ENCODE data around the gene ZRANB1.
"Not testable (repeated sequence)": the region's sequence is repeated elsewhere in the genome, so short reads cannot be mapped to it uniquely, and the experiment has no call there.

Gene ZRANB1

GRCh38 chr10:124963866-124964720 is 22.2 kb downstream of the ZRANB1 start:
- DNase-seq (ENCODE audit: low spot score), result no peak

DNA sequence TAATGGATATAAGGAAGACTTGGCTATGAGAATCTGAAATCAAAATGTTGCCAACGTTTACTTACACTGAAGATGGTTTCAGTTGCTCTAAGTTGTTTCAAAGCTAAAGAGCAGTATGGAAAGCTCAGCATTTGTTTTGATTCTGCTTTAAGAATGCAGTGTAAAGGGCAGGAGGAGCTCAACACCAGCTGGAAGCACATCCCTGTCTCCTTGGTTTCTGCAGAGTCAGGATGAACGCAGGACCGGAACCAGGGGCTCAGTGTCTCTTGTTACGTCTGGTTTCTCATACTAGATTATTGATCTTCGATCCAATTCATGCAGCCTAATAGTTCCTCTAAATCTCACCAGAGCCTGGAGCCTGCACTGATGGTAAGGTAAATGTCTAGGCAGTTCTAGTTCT is 24.1 kb downstream of the ZRANB1 start:
- no peak for DNase-seq (ENCODE audit: low spot score)

GRCh38 chr10:124967255-124967654 is 25.3 kb downstream of the ZRANB1 start:
- DNase-seq (ENCODE audit: low spot score), result no peak

GRCh38 chr10:124971276-124971675 is 29.4 kb downstream of the ZRANB1 start:
- DNase-seq (ENCODE audit: low spot score), result no peak

DNA sequence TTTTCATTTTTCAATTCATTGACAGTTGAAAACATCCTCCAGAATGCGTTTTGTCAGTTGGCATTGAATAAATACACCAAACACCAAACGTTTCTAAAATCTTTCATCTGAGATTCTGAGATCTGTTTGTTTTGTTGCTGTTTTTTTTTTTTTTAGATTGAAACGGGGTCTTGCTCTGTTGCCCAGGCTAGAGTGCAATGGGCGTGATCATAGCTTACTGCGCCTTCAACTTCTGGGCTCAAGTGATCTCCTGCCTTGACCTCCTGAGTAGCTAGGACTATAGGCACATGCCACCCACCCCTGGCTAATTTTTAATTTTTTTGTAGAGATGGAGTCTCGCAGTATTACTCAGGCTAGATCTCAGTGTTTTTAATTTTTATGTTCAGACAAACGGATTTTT is 30.7 kb downstream of the ZRANB1 start:
- DNase-seq (ENCODE audit: low spot score), result no peak

DNA sequence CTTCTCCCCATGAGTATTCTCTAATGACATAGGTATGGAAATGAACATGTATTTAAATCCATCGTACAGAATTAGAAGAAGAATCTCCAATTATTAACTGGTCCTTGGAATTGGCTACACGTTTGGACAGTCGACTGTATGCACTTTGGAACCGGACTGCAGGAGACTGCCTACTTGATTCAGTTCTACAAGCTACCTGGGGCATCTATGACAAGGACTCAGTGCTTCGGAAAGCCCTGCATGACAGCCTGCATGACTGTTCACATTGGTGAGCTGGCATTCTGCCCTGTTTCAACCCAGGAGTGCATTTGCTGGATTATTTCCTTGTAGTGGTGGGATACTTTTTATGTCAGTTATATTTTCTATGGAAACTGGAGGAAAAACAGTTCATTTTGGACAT is 32.2 kb downstream of the ZRANB1 start:
- peak; percentile 78 for DNase-seq (ENCODE audit: low spot score)

DNA sequence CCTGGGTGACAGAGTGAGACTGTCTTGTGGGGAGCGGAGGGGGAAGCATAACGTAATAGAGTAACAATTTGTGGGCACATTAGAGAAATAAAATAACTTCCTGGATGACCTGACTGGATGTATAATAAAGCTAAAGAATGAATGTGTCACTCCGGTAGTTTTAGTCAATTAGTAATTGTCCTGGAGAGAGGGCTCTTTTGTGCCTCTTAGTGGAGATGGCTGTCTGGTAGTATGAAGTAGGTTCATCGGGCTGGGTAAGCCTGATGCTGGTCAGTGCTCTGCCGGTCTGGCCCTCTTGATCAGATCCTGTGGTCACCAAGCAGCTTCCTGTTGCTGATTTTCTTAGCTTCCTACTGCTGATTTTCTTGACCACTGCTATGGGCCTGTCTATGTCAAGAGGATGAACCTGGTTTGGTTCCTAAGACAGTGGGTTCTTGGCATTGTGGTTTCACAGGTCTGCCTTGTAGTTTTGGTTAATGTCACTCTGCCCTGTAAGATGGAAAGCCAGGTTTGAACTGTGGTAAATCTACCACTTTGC is 34.1 kb downstream of the ZRANB1 start:
- DNase-seq (ENCODE audit: low spot score), result peak; percentile 87

GRCh38 chr10:124977161-124977560 is 35.2 kb downstream of the ZRANB1 start:
- DNase-seq (ENCODE audit: low spot score), result no peak

- no peak for DNase-seq (ENCODE audit: low spot score)
Measured at GRCh38 chr10:124977648-124978375, 35.9 kb downstream of the ZRANB1 start.

- DNase-seq (ENCODE audit: low spot score), result no peak
Measured at GRCh38 chr10:124978376-124978725, 36.4 kb downstream of the ZRANB1 start.

DNA sequence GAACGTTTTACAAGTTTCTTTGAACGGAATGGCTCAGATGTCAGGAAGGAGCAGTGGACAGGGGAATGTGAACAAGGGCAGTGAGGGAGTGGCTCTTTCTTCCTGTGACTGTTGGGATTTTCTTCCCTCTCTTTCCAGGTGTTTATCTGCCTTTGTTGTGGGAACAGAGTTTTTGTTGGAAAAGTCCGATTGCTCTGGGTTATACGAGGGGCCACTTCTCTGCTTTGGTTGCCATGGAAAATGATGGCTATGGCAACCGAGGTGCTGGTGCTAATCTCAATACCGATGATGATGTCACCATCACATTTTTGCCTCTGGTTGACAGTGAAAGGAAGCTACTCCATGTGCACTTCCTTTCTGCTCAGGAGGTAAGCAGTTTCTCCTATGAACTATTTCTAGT is 41.4 kb downstream of the ZRANB1 start:
- peak; percentile 49 for DNase-seq (ENCODE audit: low spot score)

- no peak for DNase-seq (ENCODE audit: low spot score)
Measured at GRCh38 chr10:124984376-124984775, 42.5 kb downstream of the ZRANB1 start.

DNA sequence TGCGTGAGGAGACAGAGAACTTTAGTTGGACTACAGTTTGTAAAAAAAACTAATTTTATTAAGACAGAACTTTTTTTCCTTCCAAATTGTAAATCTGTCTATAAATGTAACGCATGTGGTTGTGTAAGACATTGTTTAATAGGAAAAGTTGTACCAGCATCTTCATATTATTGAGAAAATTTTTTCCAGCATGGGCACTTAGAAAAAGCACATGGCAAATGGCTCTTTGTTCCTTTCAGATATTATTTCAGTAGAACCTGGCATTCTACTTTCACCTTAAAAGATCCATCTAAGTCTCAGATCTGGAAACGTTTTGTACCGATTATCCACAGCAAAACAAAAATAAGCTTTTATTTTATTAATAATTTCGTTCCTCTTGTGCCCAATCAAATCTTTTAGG is 43.2 kb downstream of the ZRANB1 start:
- DNase-seq (ENCODE audit: low spot score), result no peak

- no peak for DNase-seq (ENCODE audit: low spot score)
Measured at GRCh38 chr10:124987788-124988187, 45.9 kb downstream of the ZRANB1 start.

GRCh38 chr10:124988753-124989152 is 46.8 kb downstream of the ZRANB1 start:
- not testable (repeated sequence) for DNase-seq (ENCODE audit: low spot score)

- DNase-seq (ENCODE audit: low spot score), result no peak
Measured at GRCh38 chr10:124989526-124989925, 47.6 kb downstream of the ZRANB1 start.

- DNase-seq (ENCODE audit: low spot score), result no peak
Measured at GRCh38 chr10:124990671-124991625, 49.0 kb downstream of the ZRANB1 start.

GRCh38 chr10:124991835-124992234 is 49.9 kb downstream of the ZRANB1 start:
- no peak for DNase-seq (ENCODE audit: low spot score)

DNA sequence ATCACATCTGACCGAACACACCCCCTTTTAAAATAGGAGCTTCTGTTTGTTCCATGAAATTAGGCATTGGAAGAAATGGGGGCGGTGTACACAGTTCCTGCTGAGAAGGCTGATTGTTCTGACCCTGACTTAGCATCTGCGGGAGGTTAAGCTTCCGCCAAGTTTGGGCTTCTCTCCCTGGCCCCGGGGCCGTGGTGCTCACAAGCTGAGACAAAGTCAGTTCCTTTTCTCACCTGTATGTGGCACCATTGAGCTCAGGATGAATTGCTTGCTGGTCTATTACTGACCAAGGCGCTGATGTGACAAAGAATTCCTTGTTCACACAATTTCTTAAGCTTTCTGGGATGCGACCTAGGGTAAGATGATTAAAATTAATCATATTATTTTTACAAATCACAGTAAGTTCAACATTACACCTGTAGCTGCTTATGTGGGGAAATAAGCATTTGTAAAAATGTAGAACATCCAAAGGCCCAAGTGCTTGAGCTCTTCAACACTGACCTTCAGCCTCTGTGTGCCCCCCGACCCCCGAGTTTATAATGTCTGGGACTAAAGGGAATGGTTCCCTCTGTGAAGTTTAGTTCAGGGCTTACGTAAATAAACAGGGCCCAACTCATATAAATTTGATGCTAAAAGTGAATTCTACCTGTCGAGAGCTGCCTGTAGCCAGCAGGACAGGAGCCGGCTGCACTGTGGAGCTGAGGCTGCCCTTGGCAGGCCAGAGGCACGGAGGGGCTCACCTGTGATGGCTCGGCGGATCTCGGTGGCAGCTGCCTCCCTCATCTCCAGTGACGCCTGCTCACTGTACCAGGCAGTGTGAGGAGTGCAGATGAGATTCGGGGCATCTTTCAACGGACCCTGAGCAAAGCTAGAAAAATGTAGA is 50.8 kb downstream of the ZRANB1 start:
- peak; percentile 54 for DNase-seq (ENCODE audit: low spot score)

GRCh38 chr10:124993345-124993708 is 51.4 kb downstream of the ZRANB1 start:
- no peak for DNase-seq (ENCODE audit: low spot score)

Data from kidney tubule cell (primary cell).